ENCODE data around the gene VCL. TPM values are rescaled to one million over a fixed set of nuclear protein-coding genes. Genes with fewer than 3 reads are reported as not detected.
A peak's percentile ranks its signal among the peaks of the same experiment; 100 is the strongest.

The VCL gene
- total RNA-seq, 4 donors from 2014 or later: 99.2 to 120 (median 106) TPM

DNA sequence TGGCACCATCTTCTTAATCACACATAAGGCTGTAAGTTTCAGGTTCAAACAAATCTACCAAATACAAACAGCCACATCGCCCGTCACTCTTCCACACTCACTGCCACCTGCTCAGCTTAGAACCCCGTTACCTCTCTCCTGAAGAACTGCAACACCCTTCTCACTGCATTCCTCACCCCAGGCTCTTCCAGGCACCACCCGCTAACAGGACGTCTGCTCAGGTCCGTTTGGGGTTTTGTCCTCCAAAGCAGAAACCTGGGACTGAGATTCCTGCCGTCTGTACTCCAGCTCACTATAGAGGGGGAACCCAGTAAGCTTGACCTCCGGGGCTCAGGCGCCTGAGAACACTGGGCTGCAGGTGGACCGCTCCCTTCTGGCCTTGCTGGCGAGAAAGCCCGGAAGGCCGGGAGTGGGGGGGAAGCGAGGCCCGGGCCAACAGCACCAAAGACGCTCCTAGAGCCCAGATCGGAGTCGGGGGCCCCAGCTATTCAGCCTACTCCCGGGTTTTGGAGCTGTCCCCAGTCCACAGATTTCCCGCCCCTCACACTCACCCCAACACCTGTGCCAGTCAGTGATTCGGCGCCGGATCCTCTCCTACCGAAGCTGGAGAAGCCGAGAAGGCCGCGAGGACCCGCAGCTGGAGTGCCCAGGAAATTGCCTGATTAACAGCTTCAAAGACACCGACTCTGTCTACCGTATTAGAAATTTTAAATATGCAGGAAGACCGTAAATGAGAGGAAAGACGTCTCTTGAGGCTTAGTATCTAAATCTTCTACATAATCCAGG lies 152.5 kb downstream of the VCL start, which contains the start of gene AP3M1:
TSS of gene AP3M1 (minus strand) at position 625 of the 786 bp plus-strand sequence. CDS start 12,449 bp downstream, outside the sequence.
- H3K9me3 ChIP-seq: no peaks in the 10 kb centered on the region
- peak; percentile 64 to 82 for DNase-seq (ENCODE audit: low spot score in 2 of 2)
- 0 to 1% methylated on average over 32 of the region's 32 CpGs for WGBS, 2 donors
- peak within 1 kb of the TSS; percentile 68 to 85 (median 82) for H3K4me3 ChIP-seq
- TF ChIP-seq CTCF (IDR thresholded peaks at IDR 0.05): no peak
- TF ChIP-seq POLR2A (IDR thresholded peaks at IDR 0.05): no peak
- no peak for TF ChIP-seq EP300 (IDR thresholded peaks at IDR 0.05)
- no peaks in the 10 kb centered on the region for H3K36me3 ChIP-seq
- no peaks in the 10 kb centered on the region for H3K27me3 ChIP-seq
- H3K27ac ChIP-seq: peak within 1 kb of the TSS; percentile 88 to 93 (median 88)
- H3K4me1 ChIP-seq: peaks cover 3 to 59% (median 21%) of the 10 kb centered on the region in 4 donors

DNA sequence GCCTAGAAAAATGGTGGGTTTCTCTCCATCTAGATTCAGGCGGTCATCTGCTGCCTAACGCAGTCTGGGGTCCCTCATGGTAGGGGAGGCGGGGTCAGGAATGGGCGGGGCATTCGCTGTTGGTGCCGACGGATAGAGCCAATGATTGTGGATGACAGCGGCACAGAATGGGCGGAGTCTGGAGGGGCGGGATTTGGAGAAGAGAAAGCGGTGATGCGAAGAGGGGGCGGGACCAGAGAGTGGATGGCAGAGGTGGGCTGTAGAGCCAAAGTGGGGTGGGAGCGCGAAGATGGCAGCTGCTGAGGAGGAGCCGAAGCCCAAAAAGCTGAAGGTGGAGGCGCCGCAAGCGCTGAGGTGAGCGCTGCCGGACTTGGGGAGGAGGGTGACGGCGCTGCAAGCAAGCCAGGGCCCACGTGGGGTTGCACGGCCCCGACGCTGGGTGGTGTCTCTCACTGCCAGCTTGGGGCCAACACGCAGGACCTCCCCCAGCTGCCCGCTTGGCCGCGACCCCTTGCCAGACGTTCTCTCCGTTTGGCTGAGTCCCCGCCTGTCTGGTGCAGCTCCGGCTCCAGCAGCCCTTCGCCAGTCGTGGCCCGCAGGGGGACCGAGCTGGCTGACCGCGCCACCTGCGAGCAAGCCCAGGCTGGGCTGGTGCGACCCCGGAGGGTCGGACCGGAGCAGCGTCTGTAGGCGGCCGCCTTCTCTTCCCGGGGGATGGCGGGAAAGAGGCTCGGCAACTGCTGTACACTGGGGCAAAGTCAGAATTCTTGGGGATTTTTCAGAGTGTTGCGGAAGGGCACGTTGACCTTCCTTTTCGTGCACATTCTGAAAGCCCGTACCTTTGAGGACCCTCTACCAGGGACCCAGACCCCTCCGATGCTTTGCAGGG lies 153.3 kb downstream of the VCL start, which contains the start of gene ADK:
TSS of gene ADK (plus strand) at position 232 of the 889 bp plus-strand sequence. CDS start at position 290, 58 bp downstream.
- TF ChIP-seq EP300 (IDR thresholded peaks at IDR 0.05) (peak in 1 of 2 donors; percentile 87), POLR2A (IDR thresholded peaks at IDR 0.05) (peak; percentile 72 to 90), CTCF (IDR thresholded peaks at IDR 0.05) (peak in 4 of 5 experiments; percentile 7 to 76 (median 23))
- H3K27ac ChIP-seq: peak within 1 kb of the TSS; percentile 88 to 93 (median 88)
- peak; percentile 100 for DNase-seq (ENCODE audit: low spot score in 2 of 2)
- H3K4me1 ChIP-seq: peaks cover 3 to 51% (median 18%) of the 10 kb centered on the region in 4 donors
- H3K36me3 ChIP-seq: no peaks in the 10 kb centered on the region
- peak within 1 kb of the TSS; percentile 68 to 85 (median 82) for H3K4me3 ChIP-seq
- WGBS, 2 donors: 1% methylated on average over 31 to 51 of the region's 57 CpGs
- no peaks in the 10 kb centered on the region for H3K27me3 ChIP-seq
- no peaks in the 10 kb centered on the region for H3K9me3 ChIP-seq

GRCh38 chr10:74151879-74152722 lies 154.2 kb downstream of the VCL start:
- TF ChIP-seq POLR2A (IDR thresholded peaks at IDR 0.05): no peak
- no peak for TF ChIP-seq CTCF (IDR thresholded peaks at IDR 0.05)
- TF ChIP-seq EP300 (IDR thresholded peaks at IDR 0.05): no peak
- Histone ChIP-seq H3K27ac (peak overlapping the region; percentile 88 to 93 (median 88)), H3K27me3 (no peaks in the 10 kb centered on the region), H3K4me1 (peaks cover 3 to 52% (median 20%) of the 10 kb centered on the region in 4 donors), H3K36me3 (no peaks in the 10 kb centered on the region), H3K9me3 (no peaks in the 10 kb centered on the region), H3K4me3 (peak overlapping the region; percentile 68 to 85 (median 82))
- peak in 1 of 2 donors; percentile 33 for DNase-seq (ENCODE audit: low spot score in 2 of 2)
- WGBS, 2 donors: 28 to 35% methylated on average over 5 of the region's 5 CpGs

GRCh38 chr10:74153123-74153522 lies 155.2 kb downstream of the VCL start:
- peaks cover 3 to 50% (median 20%) of the 10 kb centered on the region in 4 donors for H3K4me1 ChIP-seq
- peak in 1 of 2 donors; percentile 26 for DNase-seq (ENCODE audit: low spot score in 2 of 2)
- no peaks in the 10 kb centered on the region for H3K9me3 ChIP-seq
- WGBS, 2 donors: 37 to 40% methylated on average over 4 of the region's 4 CpGs
- TF ChIP-seq CTCF (IDR thresholded peaks at IDR 0.05): peak in 4 of 5 experiments; percentile 18 to 53 (median 34)
- TF ChIP-seq EP300 (IDR thresholded peaks at IDR 0.05): peak in 1 of 2 donors; percentile 36
- TF ChIP-seq POLR2A (IDR thresholded peaks at IDR 0.05): no peak
- no peak overlapping the region for H3K4me3 ChIP-seq
- no peaks in the 10 kb centered on the region for H3K36me3 ChIP-seq
- H3K27me3 ChIP-seq: no peaks in the 10 kb centered on the region
- H3K27ac ChIP-seq: peak overlapping the region in 2 of 4 donors; percentile 18 to 52
